HG03039 (cell line): ENCODE measurements around the gene SLC1A5.
"Not testable (repeated sequence)": the region's sequence is repeated elsewhere in the genome, so short reads cannot be mapped to it uniquely, and the experiment has no call there.

ENCODE experiments used
- ATAC-seq: cut with Tn5 transposase; IDR thresholded peaks from one replicate; pipeline ENCODE4 v1.9.1; 2021; ENCODE audit warnings: mild to moderate bottlenecking, moderate library complexity; ENCODE audit not compliant: unreplicated experiment

The SLC1A5 gene

GRCh38 chr19:46788262-46788967 is at the start of gene SLC1A5:
Gene SLC1A5 (minus strand): TSS chr19:46788594. CDS start chr19:46787965, 629 bp downstream.
- ATAC-seq: peak; percentile 46

DNA sequence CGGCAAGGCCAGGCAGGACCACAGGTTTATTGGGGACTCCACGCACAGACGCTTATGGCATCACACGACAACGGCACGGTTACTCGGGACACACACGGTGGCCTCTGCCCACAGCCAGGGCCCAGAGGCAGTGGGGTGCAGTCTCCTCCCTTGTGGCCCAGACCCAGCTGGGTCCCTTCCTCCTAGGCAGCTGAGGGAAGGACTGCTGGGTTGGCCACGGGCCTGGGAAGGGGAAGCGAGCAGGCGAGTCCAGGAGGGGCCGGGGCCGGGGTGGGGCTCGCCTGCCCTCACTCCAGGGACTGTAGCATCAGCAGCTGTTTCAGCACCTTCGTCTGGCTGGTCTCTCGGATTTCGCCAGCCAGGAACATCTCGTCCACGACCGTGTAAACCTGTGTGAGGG is 49.8 kb upstream of the SLC1A5 start:
- ATAC-seq: no peak

- no peak for ATAC-seq
Observed at GRCh38 chr19:46834984-46835383, 46.6 kb upstream of the SLC1A5 start.

- no peak for ATAC-seq
Observed at GRCh38 chr19:46834121-46834520, 45.7 kb upstream of the SLC1A5 start.

DNA sequence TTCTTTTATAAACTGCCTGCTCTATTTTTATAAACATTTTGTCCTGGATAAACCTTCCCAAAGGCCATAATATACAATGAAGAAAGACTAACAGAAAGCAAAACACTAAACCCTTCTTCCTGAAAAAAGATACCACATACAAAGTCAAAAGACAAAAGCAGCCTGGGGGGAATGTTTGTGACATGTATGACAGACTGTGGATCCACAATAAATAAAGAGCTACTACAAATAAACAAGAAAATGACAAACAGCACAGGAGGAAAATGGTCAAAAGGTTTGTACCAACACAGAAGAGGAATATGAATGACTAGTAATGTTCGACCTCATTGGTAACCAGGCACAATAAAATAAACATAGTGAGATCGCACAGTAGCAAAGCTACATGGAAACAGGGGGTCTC is 42.5 kb upstream of the SLC1A5 start:
- no peak for ATAC-seq

GRCh38 chr19:46828484-46828883 is 40.1 kb upstream of the SLC1A5 start:
- ATAC-seq: no peak

GRCh38 chr19:46825731-46826055 is 37.3 kb upstream of the SLC1A5 start:
- no peak for ATAC-seq

GRCh38 chr19:46824890-46825730 is 36.7 kb upstream of the SLC1A5 start:
- no peak for ATAC-seq

DNA sequence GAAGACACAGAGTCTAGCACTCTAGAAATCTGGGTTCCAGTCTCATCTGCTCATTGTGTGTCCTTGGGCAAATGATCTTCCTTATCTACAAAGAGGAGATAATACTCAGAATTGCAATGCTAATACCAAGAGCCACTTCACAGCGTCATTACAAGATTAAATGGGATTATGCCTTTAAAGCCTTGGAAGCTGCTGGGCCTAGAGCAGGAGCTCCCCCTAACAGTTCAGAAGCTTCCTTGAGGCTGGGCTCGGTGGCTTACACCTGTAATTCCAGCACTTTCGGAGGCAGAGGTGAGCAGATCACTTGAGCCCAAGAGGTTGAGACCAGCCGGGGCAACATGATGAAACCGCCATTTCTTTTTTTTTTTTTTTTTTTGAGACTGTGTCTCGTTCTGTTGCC is 34.7 kb upstream of the SLC1A5 start:
- no peak for ATAC-seq

DNA sequence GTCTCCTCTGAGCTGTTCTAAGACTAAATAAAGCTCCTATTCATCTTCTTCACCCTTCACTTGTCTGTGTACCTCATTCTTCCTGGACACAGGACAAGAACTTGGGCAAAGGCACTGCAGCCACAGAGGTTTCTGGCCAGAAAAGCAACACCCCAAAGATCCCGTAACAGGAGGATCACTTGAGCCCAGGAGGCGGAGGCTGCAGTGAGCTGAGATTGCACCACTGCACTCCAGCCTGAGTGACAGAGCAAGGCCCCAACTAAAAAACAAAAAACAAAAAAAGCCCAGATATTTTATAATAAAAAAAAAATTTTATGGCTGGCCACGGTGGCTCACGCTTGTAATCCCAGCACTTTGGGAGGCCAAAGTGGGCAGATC is 34.0 kb upstream of the SLC1A5 start:
- not testable (repeated sequence) for ATAC-seq

DNA sequence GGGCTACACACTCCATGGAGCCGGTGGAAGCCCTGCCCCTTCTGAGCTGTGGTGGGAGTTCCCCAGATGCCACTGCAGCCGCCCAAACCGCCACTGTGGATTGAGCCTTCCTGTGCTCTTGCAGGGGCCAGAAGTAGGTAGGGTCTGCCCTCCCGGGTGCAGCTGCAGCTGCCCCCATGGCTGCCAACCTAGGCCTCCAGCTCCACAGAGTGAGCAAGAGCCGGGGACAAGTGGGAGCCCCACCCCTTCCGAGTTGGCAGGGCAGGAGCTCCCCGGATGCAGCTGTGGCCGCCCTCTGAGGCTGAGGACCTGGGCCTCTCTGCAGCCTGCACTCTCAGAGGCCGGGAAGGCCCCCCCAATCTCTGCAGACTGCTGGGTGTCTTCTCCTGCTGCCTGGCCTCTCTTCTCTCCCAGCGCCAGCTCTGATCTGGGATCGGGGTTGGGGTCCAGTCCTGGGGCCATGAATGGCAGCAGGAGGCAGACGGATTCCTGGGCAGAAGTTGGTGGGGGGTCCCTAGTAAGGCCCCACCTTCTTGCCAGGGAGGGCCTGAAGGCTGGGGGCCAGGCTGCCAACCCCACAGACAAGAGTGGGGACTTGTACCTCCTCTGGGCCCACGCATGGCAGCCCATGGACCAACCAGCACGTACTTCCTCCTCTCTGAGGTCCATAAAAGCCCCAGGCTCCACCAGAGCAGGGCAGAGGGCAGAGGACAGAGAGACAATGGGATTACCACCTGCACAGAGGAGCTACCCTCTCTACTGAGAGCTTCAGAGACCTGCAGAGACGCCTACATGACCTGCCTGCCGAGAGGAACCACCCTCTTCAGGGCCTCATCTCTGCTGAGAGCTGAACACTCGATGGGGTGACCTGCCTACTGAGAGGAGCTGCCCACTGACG is 33.4 kb upstream of the SLC1A5 start:
- no peak for ATAC-seq

GRCh38 chr19:46818812-46819211 is 30.4 kb upstream of the SLC1A5 start:
- no peak for ATAC-seq

- ATAC-seq: no peak
Observed at GRCh38 chr19:46815833-46816627, 27.6 kb upstream of the SLC1A5 start.

- no peak for ATAC-seq
Observed at GRCh38 chr19:46813839-46814358, 25.5 kb upstream of the SLC1A5 start.

DNA sequence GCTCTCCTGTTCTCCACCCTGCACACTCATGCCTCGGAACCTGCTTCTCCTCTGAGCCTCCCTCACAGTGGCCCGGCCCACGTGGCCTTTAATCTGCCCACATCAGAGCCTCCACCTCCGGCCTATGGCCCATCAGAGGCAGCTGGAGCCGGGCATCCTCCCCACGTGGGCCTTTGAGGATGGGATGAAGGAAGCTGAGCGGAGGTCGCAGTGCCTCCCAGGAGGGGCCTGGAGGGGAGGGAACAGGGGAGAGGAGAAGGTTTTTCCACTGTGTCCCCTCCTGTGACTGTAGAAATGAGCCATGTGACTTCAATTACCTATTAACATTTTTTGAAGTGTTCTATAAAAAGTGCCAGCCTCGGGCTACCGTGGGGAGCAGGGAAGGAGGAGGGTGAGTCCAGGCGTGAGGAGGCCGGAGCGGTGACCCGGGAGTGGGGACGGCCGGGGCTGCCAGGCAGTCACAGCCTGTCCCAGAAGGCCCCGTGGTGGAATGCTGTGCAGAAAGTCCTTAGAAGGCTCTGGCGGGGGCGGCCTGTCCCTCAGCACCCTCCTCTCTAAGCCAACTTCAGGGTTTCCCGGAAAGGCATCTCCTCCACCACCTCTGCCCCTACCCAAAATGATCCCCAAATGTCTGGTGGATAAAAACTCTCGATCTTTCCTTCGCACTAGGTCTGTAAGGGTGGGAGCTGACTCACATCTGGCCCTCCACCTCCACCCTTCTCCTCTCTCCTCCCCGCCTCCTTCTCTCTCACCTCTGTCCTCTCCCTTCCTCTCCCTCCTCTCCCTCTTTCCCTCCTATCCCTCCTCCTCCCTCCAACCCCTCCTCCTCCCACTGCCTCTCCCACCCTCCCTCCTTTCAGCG is 24.8 kb upstream of the SLC1A5 start:
- no peak for ATAC-seq

DNA sequence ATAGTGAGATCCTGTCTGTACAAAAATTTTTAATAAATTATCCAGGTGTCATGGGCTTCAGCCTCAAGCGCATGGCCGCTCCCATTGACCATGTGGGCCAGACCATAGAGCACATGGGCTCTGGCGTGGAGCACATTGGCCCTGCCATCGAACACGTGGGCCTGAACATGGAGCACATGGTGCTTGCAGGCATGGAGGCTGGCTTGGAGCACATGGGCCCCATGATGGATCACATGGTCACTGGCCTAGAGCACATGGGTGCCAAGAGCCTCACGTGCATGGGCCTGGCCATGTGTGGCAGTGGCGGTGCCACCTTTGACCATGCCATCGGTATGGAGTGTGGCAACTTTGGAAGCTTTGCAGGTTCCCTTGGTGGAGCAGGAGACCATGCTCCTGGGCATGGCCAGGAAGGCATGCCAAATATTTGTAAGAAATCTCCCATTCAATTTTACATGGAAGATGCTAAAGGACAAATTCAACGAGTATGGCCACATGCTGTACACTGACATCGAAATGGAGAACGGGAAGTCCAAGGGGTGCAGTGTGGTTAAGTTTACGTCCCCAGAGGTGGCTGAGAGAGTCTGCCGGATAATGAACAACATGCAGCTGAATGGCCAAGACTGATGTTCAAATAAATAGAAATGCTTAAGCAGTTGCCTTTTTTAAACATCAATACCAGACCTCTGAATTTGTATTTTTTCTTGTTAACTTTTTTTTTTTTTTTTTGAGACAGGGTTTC is 21.3 kb upstream of the SLC1A5 start:
- no peak for ATAC-seq

GRCh38 chr19:46806656-46807055 is 18.3 kb upstream of the SLC1A5 start:
- ATAC-seq: no peak

DNA sequence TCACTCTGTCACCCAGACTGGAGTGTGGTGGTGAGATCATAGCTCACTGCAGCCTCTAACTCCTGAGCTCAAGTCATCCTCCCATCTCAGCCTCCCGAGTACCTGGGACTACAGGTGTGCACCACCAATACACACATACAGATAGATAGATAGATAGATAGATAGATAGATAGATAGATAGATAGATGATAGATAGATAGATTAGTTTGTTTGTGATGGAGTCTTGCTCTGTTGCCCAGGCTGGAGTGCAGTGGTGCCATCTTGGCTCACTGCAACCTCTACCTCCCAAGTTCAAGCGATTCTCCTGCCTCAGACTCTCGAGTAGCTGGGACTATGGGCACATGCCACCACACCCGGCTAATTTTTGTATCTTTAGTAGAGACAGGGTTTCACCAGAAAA is 16.0 kb upstream of the SLC1A5 start:
- ATAC-seq: not testable (repeated sequence)

- ATAC-seq: no peak
Observed at GRCh38 chr19:46803555-46803954, 15.2 kb upstream of the SLC1A5 start.
